ENCODE data around the gene CHCHD2. TPM values are rescaled to one million over a fixed set of nuclear protein-coding genes. Genes with fewer than 3 reads are reported as not detected.

The CHCHD2 gene, protein sequence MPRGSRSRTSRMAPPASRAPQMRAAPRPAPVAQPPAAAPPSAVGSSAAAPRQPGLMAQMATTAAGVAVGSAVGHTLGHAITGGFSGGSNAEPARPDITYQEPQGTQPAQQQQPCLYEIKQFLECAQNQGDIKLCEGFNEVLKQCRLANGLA
- 572 and 599 TPM in 2 replicates for total RNA-seq (2016; rRNA removed; fragmentation: Illumina TruSeq; extraction: Trizol)
- 170 and 177 TPM in 2 replicates for total RNA-seq (2016; cell fraction: cytosol; rRNA removed; fragmentation: Illumina TruSeq; extraction: Trizol; ENCODE audit: low read depth)
- total RNA-seq (2016; cell fraction: insoluble cytoplasmic fraction; rRNA removed; fragmentation: Illumina TruSeq; extraction: Trizol): 576 and 629 TPM in 2 replicates
- 222 TPM in 2 replicates for total RNA-seq (2016; cell fraction: membrane; rRNA removed; fragmentation: Illumina TruSeq; extraction: Trizol)
- total RNA-seq (2016; cell fraction: nucleus; rRNA removed; fragmentation: Illumina TruSeq; extraction: Trizol): 198 and 219 TPM in 2 replicates
- 330 and 333 TPM in 2 replicates for polyA plus RNA-seq (2011; rRNA removed)
- 318 and 570 TPM in 2 replicates for polyA plus RNA-seq (2011; cell fraction: cytosol; rRNA removed)
- 143 and 151 TPM in 2 replicates for polyA plus RNA-seq (2011; cell fraction: nucleus; rRNA removed)
- 315 and 361 TPM in 2 replicates for polyA plus RNA-seq (2012)
- 167 and 168 TPM in 2 replicates for polyA plus RNA-seq (2016; cell fraction: cytosol; fragmentation: Illumina TruSeq; extraction: Trizol; ENCODE audit: low read depth)
- polyA plus RNA-seq (2016; cell fraction: insoluble cytoplasmic fraction; fragmentation: Illumina TruSeq; extraction: Trizol; ENCODE audit: low read depth): 522 and 567 TPM in 2 replicates
- 181 and 189 TPM in 2 replicates for polyA plus RNA-seq (2016; cell fraction: membrane; fragmentation: Illumina TruSeq; extraction: Trizol; ENCODE audit: low read depth)
- polyA plus RNA-seq (2016; cell fraction: nucleus; fragmentation: Illumina TruSeq; extraction: Trizol; ENCODE audit: insufficient read depth, low read depth): 254 and 280 TPM in 2 replicates
- 124 and 252 TPM in 2 replicates for polyA minus RNA-seq (2011; rRNA and poly(A)+ RNA removed; ENCODE audit: low replicate concordance)
- 128 and 156 TPM in 2 replicates for polyA minus RNA-seq (2011; cell fraction: cytosol; rRNA and poly(A)+ RNA removed)
- 40.2 and 48.9 TPM in 2 replicates for polyA minus RNA-seq (2011; cell fraction: nucleus; rRNA and poly(A)+ RNA removed)
- Bru-seq, nascent RNA: percentile 94 among the genes with signal in this experiment
- percentile 95 among the genes with signal in this experiment for BruChase-seq, experiment 1, labeled RNA remaining after a 6-hour chase
- percentile 90 among the genes with signal in this experiment for BruChase-seq, experiment 2, labeled RNA remaining after a 2-hour chase
- long read RNA-seq, experiment 1, transcript CHCHD2-201 (4 exons, 901 nt): major isoform, 955 of 980 reads
- long read RNA-seq, experiment 1, partial matches to known transcripts: 20 of 980 reads
- long read RNA-seq, experiment 1, other reads (novel, unspliced or antisense): 3 of 980 reads
- long read RNA-seq, experiment 2, transcript CHCHD2-201 (4 exons, 901 nt): major isoform, 783 of 875 reads
- long read RNA-seq, experiment 2, partial matches to known transcripts: 72 of 875 reads
- long read RNA-seq, experiment 2, other reads (novel, unspliced or antisense): 19 of 875 reads

DNA sequence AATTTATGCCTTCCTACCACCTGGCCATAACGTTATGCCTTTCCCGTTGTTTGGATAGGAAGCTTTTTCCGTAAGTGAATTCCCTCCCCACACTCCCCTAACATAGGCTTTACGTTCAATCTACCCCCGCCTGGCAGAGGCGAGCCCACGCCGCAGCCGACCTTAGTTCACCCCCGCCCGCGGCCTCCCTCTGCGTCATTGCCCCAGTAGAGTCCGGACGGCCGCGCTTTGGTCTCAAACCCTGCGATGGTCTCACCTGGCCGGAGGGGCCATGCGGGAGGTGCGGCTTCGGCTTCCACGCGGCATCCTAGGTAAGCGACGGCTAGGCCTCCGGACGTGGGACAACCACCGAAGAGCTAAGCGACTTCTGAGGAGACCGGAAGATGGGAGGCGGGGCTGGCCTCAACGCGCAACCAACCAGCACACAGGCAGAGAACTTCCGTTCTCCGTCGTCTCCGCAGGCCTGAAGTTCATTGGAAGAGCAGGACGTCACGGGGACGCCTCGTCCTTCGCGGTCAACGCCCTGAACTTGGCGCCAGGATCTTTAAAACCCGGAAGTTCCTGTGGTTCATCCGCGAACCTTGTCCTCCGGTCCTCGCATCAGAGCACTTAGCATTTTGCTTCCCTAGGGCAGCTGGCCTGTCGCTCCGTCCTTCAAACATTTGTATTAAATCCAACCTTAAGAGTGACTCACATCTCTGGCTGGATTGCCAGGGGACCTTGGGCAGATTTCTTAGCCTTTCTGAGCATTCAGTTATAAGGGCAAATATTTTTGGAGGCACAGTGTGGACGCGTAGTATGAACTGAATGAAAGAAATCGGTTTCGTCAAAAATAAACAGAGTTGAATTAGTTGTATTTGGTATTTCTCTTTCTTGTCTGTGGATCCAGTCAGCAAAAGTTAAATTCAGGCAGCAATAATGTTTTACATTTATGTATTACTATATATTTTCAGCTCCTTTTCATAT, at the start of gene CHCHD2:
Gene CHCHD2, minus strand, starts transcription at position 369 of the 966 bp plus-strand sequence. Its CDS starts 63 bp downstream, at position 306.
- Histone ChIP-seq H3K27ac (ENCODE audit: extremely low read length, insufficient read depth, low read length) (peak within 1 kb of the TSS; percentile 84), H3K4me1 (ENCODE audit: insufficient read depth, low read length) (peaks cover 16% of the 10 kb centered on the region; the same call in 1 of the 2 replicates), H3K4me3 (replicated peaks in 1 of 3; ENCODE audit: insufficient read depth in 1 of 3, low read depth in 2 of 3, low read length in 3 of 3) (peak within 1 kb of the TSS; percentile 71 to 92 (median 84)), H3K79me2 (ENCODE audit: insufficient read depth, low read length) (peaks cover 29% of the 10 kb centered on the region), H3K9ac (ENCODE audit: insufficient read depth, low read depth, low read length) (peak within 1 kb of the TSS; percentile 93), H3K9me3 (ENCODE audit: low read length) (peaks cover 6% of the 10 kb centered on the region; the same call in 1 of the 2 replicates), H3K27me3 (ENCODE audit: control insufficient read depth in 1 of 2, insufficient read depth in 2 of 2, low read length in 2 of 2) (no peaks in the 10 kb centered on the region; a peak in 1 of 5 replicates), H3K36me3 (replicated peaks in 1 of 2; ENCODE audit: control insufficient read depth in 1 of 2, insufficient read depth in 2 of 2, low read length in 2 of 2) (peaks cover 6 to 28% of the 10 kb centered on the region in 2 experiments), H3K4me2 (ENCODE audit: low read depth, low read length) (peak within 1 kb of the TSS; percentile 78), H2AFZ (ENCODE audit: low read length) (peak within 1 kb of the TSS; percentile 58), H4K20me1 (ENCODE audit: insufficient read depth, low read length) (no peaks in the 10 kb centered on the region; the same call in 1 of the 2 replicates)
- in situ Hi-C loops (cut with HindIII; ENCODE audit: extremely low pct_ligation_motif_present, low pct_unique_long_range_greater_than_20kb) (no loop called here), intact Hi-C loops (cut with micrococcal nuclease; ENCODE audit: unreplicated experiment) (no loop called here)
- 9% methylated on average over 38 of the region's 57 CpGs for WGBS (ENCODE audit: low lambda C conversion rate)
- peak; percentile 98 for DNase-seq (ENCODE audit: low spot score)
- ChIA-PET CTCF (ENCODE audit: low intra/inter-chr PET ratio, low total read pairs) (no interaction called here), POLR2A (interaction anchor here (0.5 to 1.7 kb wide), 14 partner anchors 10 to 928 kb away, joined by 3 to 9 read pairs (median 3); partner anchors contain the start of genes CCT6A, NIPSNAP2, PHKG1 and PSPH)
- peak; percentile 99 for FAIRE-seq
- peak; percentile 100 for ATAC-seq
- no TSS peak for BruUV-seq (replicated peaks)
- TF ChIP-seq, protein P1, sequence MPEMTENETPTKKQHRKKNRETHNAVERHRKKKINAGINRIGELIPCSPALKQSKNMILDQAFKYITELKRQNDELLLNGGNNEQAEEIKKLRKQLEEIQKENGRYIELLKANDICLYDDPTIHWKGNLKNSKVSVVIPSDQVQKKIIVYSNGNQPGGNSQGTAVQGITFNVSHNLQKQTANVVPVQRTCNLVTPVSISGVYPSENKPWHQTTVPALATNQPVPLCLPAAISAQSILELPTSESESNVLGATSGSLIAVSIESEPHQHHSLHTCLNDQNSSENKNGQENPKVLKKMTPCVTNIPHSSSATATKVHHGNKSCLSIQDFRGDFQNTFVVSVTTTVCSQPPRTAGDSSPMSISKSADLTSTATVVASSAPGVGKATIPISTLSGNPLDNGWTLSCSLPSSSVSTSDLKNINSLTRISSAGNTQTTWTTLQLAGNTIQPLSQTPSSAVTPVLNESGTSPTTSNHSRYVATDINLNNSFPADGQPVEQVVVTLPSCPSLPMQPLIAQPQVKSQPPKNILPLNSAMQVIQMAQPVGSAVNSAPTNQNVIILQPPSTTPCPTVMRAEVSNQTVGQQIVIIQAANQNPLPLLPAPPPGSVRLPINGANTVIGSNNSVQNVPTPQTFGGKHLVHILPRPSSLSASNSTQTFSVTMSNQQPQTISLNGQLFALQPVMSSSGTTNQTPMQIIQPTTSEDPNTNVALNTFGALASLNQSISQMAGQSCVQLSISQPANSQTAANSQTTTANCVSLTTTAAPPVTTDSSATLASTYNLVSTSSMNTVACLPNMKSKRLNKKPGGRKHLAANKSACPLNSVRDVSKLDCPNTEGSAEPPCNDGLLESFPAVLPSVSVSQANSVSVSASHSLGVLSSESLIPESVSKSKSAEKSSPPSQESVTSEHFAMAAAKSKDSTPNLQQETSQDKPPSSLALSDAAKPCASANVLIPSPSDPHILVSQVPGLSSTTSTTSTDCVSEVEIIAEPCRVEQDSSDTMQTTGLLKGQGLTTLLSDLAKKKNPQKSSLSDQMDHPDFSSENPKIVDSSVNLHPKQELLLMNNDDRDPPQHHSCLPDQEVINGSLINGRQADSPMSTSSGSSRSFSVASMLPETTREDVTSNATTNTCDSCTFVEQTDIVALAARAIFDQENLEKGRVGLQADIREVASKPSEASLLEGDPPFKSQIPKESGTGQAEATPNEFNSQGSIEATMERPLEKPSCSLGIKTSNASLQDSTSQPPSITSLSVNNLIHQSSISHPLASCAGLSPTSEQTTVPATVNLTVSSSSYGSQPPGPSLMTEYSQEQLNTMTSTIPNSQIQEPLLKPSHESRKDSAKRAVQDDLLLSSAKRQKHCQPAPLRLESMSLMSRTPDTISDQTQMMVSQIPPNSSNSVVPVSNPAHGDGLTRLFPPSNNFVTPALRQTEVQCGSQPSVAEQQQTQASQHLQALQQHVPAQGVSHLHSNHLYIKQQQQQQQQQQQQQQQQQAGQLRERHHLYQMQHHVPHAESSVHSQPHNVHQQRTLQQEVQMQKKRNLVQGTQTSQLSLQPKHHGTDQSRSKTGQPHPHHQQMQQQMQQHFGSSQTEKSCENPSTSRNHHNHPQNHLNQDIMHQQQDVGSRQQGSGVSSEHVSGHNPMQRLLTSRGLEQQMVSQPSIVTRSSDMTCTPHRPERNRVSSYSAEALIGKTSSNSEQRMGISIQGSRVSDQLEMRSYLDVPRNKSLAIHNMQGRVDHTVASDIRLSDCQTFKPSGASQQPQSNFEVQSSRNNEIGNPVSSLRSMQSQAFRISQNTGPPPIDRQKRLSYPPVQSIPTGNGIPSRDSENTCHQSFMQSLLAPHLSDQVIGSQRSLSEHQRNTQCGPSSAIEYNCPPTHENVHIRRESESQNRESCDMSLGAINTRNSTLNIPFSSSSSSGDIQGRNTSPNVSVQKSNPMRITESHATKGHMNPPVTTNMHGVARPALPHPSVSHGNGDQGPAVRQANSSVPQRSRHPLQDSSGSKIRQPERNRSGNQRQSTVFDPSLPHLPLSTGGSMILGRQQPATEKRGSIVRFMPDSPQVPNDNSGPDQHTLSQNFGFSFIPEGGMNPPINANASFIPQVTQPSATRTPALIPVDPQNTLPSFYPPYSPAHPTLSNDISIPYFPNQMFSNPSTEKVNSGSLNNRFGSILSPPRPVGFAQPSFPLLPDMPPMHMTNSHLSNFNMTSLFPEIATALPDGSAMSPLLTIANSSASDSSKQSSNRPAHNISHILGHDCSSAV (CRISPR knock-in tag; IDR thresholded peaks at IDR 0.05; ENCODE audit: borderline replicate concordance): no peak
- TF ChIP-seq YEATS2 (CRISPR knock-in tag; IDR thresholded peaks at IDR 0.05; ENCODE audit: borderline replicate concordance): peak; percentile 96
- TF ChIP-seq ZNF589 (CRISPR knock-in tag; conservative IDR thresholded peaks at IDR 0.05): peak; percentile 80; the same call in 1 of the 2 replicates
- TF ChIP-seq SETDB1 (CRISPR knock-in tag; IDR thresholded peaks at IDR 0.05; ENCODE audit: borderline replicate concordance): no peak
- no peak for TF ChIP-seq ZNF10 (CRISPR knock-in tag; IDR thresholded peaks at IDR 0.05; ENCODE audit: borderline replicate concordance, low read depth)

Measured in HepG2 (cell line).